Measurements from ENCODE around the gene ZFP62.

ZFP62 gene

DNA sequence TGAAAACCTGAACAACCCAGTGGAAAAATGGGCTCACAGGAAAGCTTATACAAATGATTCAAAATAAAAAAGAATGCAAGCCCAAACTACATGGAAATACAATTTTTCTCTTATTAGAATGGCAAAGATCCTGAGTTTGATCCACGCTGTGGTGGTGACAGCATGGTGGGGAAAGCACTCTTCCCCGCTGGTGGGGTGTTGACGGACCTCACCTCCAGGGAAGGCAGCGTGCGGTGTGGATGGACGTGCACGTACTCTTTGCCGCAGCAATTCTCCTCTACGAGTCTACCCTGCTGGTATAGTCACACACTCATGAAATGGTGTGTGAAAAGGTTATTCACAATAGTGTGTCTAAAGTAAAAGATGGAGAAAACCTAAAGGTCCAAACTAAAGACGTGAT, 5.9 kb upstream of the ZFP62 start:
- DNase-seq, result no peak

GRCh38 chr5:180865981-180866695, 5.1 kb upstream of the ZFP62 start:
- no peak for DNase-seq

DNA sequence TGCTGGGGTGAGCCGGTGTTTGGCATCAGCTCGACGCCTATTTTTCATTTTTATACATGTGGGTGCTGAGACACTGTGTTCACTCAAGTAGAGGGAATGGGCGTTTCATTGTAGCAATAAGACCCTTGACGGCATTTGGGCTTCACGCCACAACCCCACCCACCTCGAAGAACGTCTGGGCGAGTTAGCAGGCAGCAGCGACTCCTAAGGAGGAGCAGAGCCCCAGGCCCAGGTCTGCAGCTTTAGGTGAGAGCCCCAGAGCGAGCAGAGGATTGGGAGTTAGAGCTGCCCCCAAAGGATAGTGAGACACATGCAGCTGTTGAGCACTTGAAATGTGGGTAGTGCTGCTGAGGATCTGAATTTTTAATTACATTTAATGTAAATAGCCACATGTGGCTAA, 1.6 kb upstream of the ZFP62 start:
- DNase-seq, result no peak

DNA sequence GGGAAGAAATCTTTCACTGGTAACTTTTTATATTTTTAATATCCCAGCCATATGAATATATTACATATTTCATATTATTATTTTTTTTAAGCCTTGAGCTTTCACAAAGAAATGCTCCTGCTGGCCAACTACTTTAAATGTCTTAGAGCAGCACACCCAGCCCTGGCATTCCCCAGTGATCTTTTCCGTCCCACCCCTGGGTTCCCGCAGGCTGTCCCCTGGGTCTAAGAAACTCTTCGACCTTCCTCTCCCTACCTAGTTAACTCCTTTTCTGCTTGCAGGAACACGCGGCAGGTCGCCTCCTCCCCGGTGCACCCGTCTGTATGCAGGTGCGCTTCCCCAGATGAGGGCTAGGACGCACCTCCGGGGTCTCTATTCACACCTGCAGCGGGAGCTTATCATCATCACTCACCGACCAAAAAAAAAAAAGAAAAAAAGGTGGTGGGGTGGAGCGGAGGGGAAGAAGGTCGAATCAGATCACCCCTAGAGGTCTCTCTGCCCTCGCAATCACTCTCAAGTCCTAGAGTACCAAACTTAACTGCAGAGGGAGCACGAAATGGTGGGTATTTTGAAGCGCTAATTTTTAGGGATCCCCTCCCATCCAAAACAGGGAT, 696 bp downstream of the ZFP62 start:
- no peak for DNase-seq

DNA sequence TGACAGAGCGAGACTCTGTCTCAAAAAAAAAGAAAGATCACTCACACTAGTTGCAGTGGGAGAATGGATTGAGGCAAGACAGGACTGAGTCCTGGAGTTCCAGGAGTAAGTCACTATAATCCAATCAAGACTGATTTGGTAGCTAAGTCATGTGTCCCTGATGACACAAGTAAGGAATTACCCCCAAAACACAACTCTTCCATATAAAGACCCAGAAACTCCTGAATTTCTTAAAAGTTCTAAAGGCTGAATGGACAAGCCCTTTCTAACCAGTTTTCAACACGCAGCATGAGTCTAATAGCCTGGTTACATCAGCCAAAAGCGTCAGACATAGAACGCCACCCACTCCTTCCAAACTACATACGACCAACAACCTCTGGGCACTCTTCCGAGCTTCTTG, 2.5 kb downstream of the ZFP62 start:
- no peak for DNase-seq

DNA sequence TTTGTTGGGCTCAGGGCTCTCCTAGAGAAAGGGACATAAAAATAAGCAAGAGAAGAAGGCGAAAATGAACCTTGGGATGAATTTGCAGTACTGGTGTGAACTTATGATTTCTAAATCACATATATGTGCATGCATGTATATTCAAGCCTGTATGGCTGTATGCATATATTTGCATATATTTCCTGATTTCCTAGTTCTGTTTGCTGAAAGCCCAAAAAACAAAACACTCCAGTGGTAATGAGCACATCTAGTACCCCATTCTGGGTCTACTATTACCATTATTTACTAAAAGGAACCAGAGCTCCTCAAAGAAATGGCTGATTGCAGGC, 7.3 kb downstream of the ZFP62 start:
- DNase-seq, result no peak

- DNase-seq, result no peak
These were observed 7.8 kb downstream of the ZFP62 start for GRCh38 chr5:180853121-180853847.

DNA sequence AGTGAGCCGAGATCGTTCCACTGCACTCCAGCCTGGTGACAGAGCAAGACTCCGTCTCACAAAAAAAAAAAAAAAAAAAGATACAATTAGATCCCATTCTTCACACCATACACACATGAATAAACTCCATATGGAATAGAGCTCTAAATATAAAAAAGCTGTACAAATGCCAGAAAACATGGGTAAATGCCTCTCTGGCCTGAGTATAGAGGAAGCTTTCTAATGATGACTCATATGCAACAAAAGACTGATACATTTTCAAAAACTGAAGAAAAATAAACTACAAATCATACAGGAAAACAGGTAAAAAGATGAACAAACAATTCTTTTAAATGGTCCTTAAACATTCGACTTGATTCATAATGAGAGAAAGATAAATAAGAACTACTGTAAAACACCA, 8.6 kb downstream of the ZFP62 start:
- DNase-seq, result no peak

DNA sequence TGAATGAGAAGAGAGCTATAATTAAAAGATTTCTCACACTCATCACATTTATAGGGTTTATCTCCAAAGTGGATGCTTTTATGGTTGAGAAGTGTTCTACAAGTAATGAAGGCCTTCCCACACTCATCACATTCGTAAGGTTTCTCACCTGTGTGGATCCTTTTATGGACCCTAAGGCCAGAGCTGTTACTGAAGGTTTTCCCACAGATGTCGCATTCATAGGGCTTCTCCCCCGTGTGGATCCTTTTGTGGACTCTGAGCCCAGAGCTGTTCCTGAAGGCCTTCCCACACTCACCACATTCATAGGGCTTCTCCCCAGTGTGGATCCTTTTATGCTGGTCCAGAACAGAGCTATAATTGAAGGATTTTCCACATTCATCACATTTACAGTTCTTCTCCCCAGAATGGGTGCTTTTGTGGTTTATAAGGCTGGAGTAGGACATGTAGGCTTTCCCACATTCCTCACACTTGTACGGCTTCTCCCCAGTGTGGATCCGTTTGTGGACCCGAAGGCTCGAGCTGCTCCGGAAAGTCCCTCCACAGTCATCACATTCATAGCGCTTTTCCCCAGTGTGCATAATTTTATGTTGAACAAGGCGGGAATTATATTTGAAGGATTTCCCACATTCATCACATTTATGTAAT, 10.5 kb downstream of the ZFP62 start:
- no peak for DNase-seq

DNA sequence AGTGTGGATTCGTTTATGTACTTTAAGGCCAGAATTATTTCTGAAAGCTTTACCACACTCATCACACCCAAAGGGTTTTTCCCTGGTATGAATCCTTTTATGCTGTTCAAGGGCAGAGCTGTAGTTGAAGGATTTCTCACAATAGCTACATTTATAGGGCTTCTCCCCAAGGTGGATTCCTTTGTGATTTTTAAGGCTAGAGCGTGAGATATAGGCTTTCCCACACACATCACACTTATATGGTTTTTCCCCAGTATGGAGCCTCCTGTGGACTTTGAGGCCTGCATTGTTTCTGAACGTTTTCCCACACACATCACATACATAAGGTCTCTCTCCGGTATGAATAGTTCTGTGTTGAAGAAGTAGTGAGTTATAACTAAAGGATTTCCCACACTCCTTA, 11.2 kb downstream of the ZFP62 start:
- DNase-seq, result no peak

GRCh38 chr5:180848878-180849277, 12.2 kb downstream of the ZFP62 start:
- no peak for DNase-seq

DNA sequence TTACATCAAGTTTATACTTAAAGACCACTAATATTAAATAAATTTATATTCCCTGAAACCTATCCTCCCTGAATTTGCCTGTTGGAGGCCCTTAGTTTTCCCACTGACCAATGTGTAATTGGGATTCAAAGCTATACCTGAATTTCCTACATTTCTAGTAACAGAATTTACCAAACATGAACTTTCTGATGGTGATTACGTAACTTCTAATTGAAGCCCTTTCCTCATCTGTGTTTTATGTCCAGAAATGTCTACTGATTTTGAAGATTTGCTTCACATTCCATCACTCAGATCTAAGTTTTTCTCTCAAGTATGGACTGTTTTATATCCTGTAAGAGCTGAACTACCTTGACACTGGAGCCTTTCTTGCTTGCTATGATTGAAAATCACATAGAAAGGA, 12.8 kb downstream of the ZFP62 start:
- DNase-seq, result no peak

DNA sequence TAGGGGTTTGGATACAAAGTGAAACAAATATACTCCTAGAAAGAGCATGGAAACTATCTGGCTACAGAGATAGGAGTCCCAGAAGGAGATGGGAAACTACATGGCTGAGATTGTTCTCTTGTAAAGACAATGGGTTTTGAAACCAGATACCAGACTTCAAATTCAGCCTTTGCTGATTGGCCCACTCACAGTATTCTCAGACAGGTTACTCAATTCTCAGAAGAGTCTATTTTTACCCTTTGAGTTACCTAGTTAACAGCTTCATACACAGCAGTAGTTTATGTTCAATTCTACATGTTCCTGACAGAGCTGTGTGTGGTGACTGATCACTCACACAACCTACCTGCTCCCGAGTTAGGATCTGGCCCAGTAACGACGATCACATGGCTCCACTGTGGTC, 14.1 kb downstream of the ZFP62 start:
- no peak for DNase-seq

GRCh38 chr5:180844858-180845257, 16.2 kb downstream of the ZFP62 start:
- no peak for DNase-seq

GRCh38 chr5:180844432-180844831, 16.6 kb downstream of the ZFP62 start:
- no peak for DNase-seq

- DNase-seq, result no peak
These were observed 21.1 kb downstream of the ZFP62 start for GRCh38 chr5:180839935-180840334.

GRCh38 chr5:180839227-180839626, 21.8 kb downstream of the ZFP62 start:
- DNase-seq, result no peak

- DNase-seq, result no peak
These were observed 23.6 kb downstream of the ZFP62 start for GRCh38 chr5:180837478-180837877.

DNA sequence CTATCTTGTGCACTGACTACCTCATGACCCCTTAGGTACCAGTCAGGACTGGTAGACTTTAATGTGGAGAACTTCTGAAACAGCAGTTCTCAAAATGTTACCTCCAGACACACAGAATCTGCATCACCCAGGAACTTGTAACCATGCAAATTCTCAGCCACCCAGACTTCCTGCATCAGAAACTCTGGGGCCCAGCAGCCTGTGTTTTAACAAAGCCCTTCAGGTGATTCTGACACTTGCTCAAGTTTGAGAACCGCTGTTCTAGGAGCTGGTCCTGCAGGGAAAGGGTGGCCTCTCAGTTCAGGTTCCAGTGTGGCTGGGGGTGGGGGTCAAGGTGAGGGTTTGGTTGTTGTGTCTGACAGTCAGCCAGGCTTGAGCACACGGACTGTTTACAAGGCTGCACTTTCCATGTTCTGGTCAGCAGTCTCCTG, 28.4 kb downstream of the ZFP62 start:
- no peak for DNase-seq

GRCh38 chr5:180831139-180832093, 29.7 kb downstream of the ZFP62 start:
- DNase-seq, result peak; percentile 96

DNA sequence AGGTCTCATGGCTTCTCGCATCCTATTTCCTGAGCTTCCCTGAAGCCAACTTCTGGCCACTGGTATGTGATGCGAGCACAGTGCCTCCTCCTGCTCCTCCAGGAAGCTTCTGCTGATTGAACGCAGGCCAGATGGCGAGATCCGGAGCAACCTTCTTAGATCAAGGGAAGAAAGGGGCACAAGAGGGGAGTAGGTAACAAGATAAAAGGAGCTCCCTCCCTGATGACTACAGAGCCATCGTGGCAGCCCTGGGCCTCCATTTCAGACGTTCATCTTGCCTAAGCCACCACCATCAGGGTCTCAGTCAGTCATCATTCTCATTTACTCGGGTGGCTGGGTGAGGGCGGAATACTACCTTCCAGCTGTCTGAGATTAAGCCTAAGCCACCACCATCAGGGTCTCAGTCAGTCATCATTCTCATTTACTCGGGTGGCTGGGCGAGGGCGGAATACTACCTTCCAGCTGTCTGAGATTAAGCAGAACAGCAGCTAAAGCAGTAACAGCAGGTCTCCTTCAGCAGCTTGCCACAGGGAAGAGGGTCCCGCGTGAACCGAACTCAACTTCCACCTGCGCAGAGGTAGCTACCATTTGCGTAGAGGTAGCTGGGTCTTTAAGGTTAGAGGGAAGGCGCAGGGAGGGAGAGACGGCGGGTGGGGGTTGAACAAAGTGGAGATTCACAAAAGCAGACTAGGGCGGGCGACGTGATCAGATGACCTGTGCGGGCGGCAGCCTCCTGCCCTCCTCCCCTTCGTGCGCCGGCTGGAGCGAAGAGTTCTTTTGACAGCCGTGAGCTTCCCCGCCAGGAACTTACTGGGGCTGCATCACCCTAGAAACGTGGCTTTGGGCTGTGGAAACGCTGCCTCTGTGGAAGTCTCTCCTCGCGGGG, 30.6 kb downstream of the ZFP62 start:
- DNase-seq, result no peak

DNA sequence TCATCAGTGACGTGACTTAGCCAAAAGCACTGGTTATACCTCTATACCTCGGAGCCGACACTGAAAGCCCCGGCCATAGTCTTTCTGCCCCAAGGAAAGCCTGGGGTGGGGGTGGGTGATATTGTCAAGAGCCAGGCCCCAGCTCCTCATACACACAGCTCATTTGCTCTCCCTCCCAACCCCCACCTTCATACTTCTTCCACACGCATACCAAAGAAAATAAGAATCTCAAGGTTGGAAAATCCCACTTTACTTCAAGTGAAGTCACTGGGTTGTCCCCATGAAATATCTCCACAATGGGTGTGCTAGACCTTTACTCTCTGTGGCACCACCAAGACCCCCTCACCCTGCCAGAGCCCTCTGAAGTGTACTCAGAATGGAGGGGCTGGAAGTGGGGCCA, 31.4 kb downstream of the ZFP62 start:
- DNase-seq, result no peak
